C4-2B (cell line): ENCODE data around the gene CD226.

Experiments used
- ZFX ChIP-seq: fragments of 450-650 bp; IDR thresholded peaks from 2 replicates; pipeline ENCODE4 v1.6.1; 2017
- TF ChIP-seq, protein P1 (sequence below): fragments of 450-650 bp; conservative IDR thresholded peaks from 2 replicates; pipeline ENCODE4 v1.5.1; 2017; ENCODE audit warnings: mild to moderate bottlenecking

GRCh38 chr18:69871363-69871762 lies 76.3 kb downstream of the CD226 start:
- TF ChIP-seq, protein P1, sequence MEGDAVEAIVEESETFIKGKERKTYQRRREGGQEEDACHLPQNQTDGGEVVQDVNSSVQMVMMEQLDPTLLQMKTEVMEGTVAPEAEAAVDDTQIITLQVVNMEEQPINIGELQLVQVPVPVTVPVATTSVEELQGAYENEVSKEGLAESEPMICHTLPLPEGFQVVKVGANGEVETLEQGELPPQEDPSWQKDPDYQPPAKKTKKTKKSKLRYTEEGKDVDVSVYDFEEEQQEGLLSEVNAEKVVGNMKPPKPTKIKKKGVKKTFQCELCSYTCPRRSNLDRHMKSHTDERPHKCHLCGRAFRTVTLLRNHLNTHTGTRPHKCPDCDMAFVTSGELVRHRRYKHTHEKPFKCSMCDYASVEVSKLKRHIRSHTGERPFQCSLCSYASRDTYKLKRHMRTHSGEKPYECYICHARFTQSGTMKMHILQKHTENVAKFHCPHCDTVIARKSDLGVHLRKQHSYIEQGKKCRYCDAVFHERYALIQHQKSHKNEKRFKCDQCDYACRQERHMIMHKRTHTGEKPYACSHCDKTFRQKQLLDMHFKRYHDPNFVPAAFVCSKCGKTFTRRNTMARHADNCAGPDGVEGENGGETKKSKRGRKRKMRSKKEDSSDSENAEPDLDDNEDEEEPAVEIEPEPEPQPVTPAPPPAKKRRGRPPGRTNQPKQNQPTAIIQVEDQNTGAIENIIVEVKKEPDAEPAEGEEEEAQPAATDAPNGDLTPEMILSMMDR, result no peak
- no peak for TF ChIP-seq ZFX
